Measurements from ENCODE around the gene MCUR1.
"Not testable (repeated sequence)": the region's sequence is repeated elsewhere in the genome, so short reads cannot be mapped to it uniquely, and the experiment has no call there.

Gene MCUR1

GRCh38 chr6:13772358-13773030 lies 41.9 kb downstream of the MCUR1 start:
- not testable (repeated sequence) for DNase-seq

GRCh38 chr6:13769655-13770053 lies 44.7 kb downstream of the MCUR1 start:
- no peak for DNase-seq

GRCh38 chr6:13769034-13769654 lies 45.2 kb downstream of the MCUR1 start:
- DNase-seq: no peak

- DNase-seq: no peak
Observed at GRCh38 chr6:13767121-13767808, 47.1 kb downstream of the MCUR1 start.

GRCh38 chr6:13766201-13766634 lies 48.1 kb downstream of the MCUR1 start:
- no peak for DNase-seq

- no peak for DNase-seq
Observed at GRCh38 chr6:13765570-13765969, 48.8 kb downstream of the MCUR1 start.

- no peak for DNase-seq
Observed at GRCh38 chr6:13764996-13765395, 49.4 kb downstream of the MCUR1 start.

GRCh38 chr6:13763740-13764381 lies 50.5 kb downstream of the MCUR1 start:
- no peak for DNase-seq

- no peak for DNase-seq
Observed at GRCh38 chr6:13762611-13763441, 51.5 kb downstream of the MCUR1 start.

- DNase-seq: no peak
Observed at GRCh38 chr6:13761361-13762036, 52.9 kb downstream of the MCUR1 start.

GRCh38 chr6:13760307-13761304 lies 53.8 kb downstream of the MCUR1 start:
- no peak for DNase-seq

GRCh38 chr6:13759025-13759424 lies 55.3 kb downstream of the MCUR1 start:
- no peak for DNase-seq

GRCh38 chr6:13754644-13755043 lies 59.7 kb downstream of the MCUR1 start:
- no peak for DNase-seq

GRCh38 chr6:13743736-13744127 lies 70.6 kb downstream of the MCUR1 start:
- DNase-seq: no peak

- DNase-seq: no peak
Observed at GRCh38 chr6:13742961-13743735, 71.2 kb downstream of the MCUR1 start.

- no peak for DNase-seq
Observed at GRCh38 chr6:13741365-13741764, 73.0 kb downstream of the MCUR1 start.
